Tibial nerve (tissue), 4 donors: Measurements from ENCODE around the gene DDX20. TPM values are rescaled to one million over a fixed set of nuclear protein-coding genes. Genes with fewer than 3 reads are reported as not detected.

ENCODE experiments used
- DNase-seq, 2 donors: peaks; one replicate each; pipeline ENCODE4 v3.0.0-alpha.2; 2019; ENCODE audit warnings: low spot score in 2 of 2
- H3K27ac ChIP-seq, 4 donors: fragments of 200-600 bp; sonication (generic) in 3 of 4; one replicate each; pipeline ENCODE4 v1.5.1; 2017 to 2019; ENCODE audit warnings: mild to moderate bottlenecking in 1 of 4
- H3K27me3 ChIP-seq, 2 donors: fragments of 200-600 bp; sonication (generic) in 1 of 2; one replicate each; pipeline versions ENCODE4 v1.5.1 to v1.6.0; 2017 to 2019
- H3K36me3 ChIP-seq, 3 donors: fragments of 200-600 bp; sonication (generic); one replicate each; pipeline ENCODE4 v1.5.1; 2018 to 2019
- H3K4me1 ChIP-seq, 4 donors: fragments of 200-600 bp; sonication (generic) in 3 of 4; one replicate each; pipeline ENCODE4 v1.5.1; 2017 to 2019
- H3K4me3 ChIP-seq, 4 donors: fragments of 200-600 bp; sonication (generic) in 3 of 4; one replicate each; pipeline ENCODE4 v1.5.1; 2017 to 2019; ENCODE audit warnings: mild to moderate bottlenecking in 1 of 4, moderate library complexity in 1 of 4
- H3K9me3 ChIP-seq, 4 donors: fragments of 200-600 bp; sonication (generic) in 3 of 4; one replicate each; pipeline ENCODE4 v1.5.1; 2017 to 2019
- EP300 ChIP-seq, 2 donors: sonication (generic); formaldehyde crosslinking; IDR thresholded peaks; one replicate each; pipeline ENCODE4 v1.6.1; 2017; ENCODE audit warnings: antibody characterized with exemption in 2 of 2, mild to moderate bottlenecking in 1 of 2
- POLR2A ChIP-seq, 2 donors: fragments of 450-650 bp; IDR thresholded peaks; one replicate each; pipeline ENCODE4 v1.6.1; 2017; ENCODE audit warnings: antibody characterized with exemption in 2 of 2, mild to moderate bottlenecking in 2 of 2, moderate library complexity in 2 of 2
- WGBS, 2 donors: methylation state at CpG; one replicate each; pipeline ENCODE4 v1.1.5; 2018; 5-methylcytosine and 5-hydroxymethylcytosine counted together
- total RNA-seq, 4 donors: library from RNA; depleted of rRNA; stranded (reverse); fragments of >200 nt; gene quantifications; one replicate each; pipeline ENCODE4 v1.1.0, GENCODE V29; 2016
- TF ChIP-seq, protein P1 (sequence below), 5 experiments: fragments of 200-600 bp in 3 of 5; fragments of 450-650 bp in 2 of 5; sonication (generic) in 3 of 5; IDR thresholded peaks; one replicate each; pipeline ENCODE4 v1.5.1; 2016 to 2019; ENCODE audit warnings: antibody characterized with exemption in 5 of 5, mild to moderate bottlenecking in 3 of 5, moderate library complexity in 2 of 5

The DDX20 gene
- total RNA-seq, 4 donors from 2014 or later: 30.8 to 40.5 (median 35.5) TPM

DNA sequence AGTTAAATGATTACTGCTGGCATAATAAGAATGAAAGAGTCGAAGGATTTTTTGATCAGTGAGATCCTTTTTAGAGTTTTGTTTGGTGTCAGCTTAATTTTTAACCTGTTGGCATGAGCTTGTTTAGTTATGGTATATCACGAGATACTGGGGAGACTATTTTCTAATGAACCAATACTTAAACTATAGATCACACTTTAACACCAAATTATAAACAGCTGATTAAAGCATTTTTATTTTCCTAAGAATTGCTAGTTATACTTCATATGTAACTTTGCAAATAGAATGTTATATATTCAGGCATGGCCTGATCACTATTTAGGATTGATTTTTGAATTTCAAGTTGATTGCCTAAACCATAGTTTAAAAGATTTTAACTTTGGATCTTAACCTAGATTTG lies 6.0 kb downstream of the DDX20 start:
- no peaks in the 10 kb centered on the region for H3K9me3 ChIP-seq
- H3K27ac ChIP-seq: no peak overlapping the region
- no peaks in the 10 kb centered on the region for H3K27me3 ChIP-seq
- TF ChIP-seq EP300 (IDR thresholded peaks at IDR 0.05): no peak
- TF ChIP-seq, protein P1, sequence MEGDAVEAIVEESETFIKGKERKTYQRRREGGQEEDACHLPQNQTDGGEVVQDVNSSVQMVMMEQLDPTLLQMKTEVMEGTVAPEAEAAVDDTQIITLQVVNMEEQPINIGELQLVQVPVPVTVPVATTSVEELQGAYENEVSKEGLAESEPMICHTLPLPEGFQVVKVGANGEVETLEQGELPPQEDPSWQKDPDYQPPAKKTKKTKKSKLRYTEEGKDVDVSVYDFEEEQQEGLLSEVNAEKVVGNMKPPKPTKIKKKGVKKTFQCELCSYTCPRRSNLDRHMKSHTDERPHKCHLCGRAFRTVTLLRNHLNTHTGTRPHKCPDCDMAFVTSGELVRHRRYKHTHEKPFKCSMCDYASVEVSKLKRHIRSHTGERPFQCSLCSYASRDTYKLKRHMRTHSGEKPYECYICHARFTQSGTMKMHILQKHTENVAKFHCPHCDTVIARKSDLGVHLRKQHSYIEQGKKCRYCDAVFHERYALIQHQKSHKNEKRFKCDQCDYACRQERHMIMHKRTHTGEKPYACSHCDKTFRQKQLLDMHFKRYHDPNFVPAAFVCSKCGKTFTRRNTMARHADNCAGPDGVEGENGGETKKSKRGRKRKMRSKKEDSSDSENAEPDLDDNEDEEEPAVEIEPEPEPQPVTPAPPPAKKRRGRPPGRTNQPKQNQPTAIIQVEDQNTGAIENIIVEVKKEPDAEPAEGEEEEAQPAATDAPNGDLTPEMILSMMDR (IDR thresholded peaks at IDR 0.05): no peak
- no peak for TF ChIP-seq POLR2A (IDR thresholded peaks at IDR 0.05)
- DNase-seq: no peak
- WGBS, 2 donors: 90 to 97% methylated on average over 2 of the region's 2 CpGs
- peaks cover 0 to 80% (median 7%) of the 10 kb centered on the region in 3 donors for H3K36me3 ChIP-seq
- peaks cover 0 to 11% (median 7%) of the 10 kb centered on the region in 4 donors for H3K4me1 ChIP-seq
- no peak overlapping the region for H3K4me3 ChIP-seq

DNA sequence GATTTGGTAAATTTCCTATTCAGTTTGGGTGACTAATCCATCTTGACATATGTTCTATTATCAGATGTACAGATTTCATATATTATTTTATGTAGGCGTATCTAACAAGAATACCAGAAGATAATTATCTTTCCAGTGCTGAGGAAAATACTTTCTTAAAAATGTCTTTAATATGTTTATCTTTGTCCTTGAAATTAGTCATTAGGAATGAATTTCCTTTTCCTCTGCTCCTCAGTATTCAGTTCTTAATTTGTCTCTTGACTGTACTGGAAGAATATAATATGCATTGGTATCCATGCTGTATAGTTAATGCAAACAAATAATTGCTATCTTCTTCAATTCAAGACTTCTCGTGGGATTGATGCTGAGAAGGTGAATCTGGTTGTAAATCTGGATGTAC lies 6.6 kb downstream of the DDX20 start:
- Histone ChIP-seq H3K4me1 (peaks cover 0 to 5% (median under 1%) of the 10 kb centered on the region in 4 donors), H3K4me3 (no peak overlapping the region), H3K9me3 (no peaks in the 10 kb centered on the region), H3K27ac (no peak overlapping the region), H3K27me3 (no peaks in the 10 kb centered on the region), H3K36me3 (peaks cover 0 to 85% (median 7%) of the 10 kb centered on the region in 3 donors)
- WGBS, 2 donors: 91% methylated on average over 2 of the region's 2 CpGs
- no peak for DNase-seq
- TF ChIP-seq POLR2A (IDR thresholded peaks at IDR 0.05) (no peak), EP300 (IDR thresholded peaks at IDR 0.05) (no peak)
- TF ChIP-seq, protein P1 (IDR thresholded peaks at IDR 0.05): no peak

DNA sequence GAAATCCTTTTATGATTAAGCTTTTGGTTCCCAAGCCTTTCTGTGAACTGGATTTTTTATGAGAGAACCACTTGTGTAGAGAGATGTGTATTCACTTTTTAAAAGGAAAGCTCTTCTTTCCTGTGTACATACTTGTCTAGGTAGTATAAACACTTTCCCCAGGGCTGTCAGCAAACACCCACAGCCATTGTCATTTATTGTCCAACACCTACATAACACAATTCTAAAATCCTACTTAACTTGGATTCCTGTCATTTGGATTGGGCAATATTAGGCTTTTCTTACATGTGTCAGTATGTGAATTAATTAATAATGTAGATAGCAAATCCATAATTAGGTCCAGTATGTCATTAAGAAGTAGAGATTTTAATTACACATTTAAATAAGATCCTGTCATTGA lies 12.3 kb downstream of the DDX20 start:
- DNase-seq: no peak
- no peak overlapping the region for H3K4me3 ChIP-seq
- H3K27ac ChIP-seq: no peak overlapping the region
- no peaks in the 10 kb centered on the region for H3K9me3 ChIP-seq
- TF ChIP-seq EP300 (IDR thresholded peaks at IDR 0.05) (no peak), POLR2A (IDR thresholded peaks at IDR 0.05) (no peak)
- TF ChIP-seq, protein P1 (IDR thresholded peaks at IDR 0.05): no peak
- H3K4me1 ChIP-seq: peaks cover 0 to 5% (median 0%) of the 10 kb centered on the region in 4 donors
- peaks cover 0 to 46% (median 2%) of the 10 kb centered on the region in 3 donors for H3K36me3 ChIP-seq
- no peaks in the 10 kb centered on the region for H3K27me3 ChIP-seq

GRCh38 chr1:111768625-111769024 lies 12.9 kb downstream of the DDX20 start:
- Histone ChIP-seq H3K27me3 (no peaks in the 10 kb centered on the region), H3K4me3 (no peak overlapping the region), H3K4me1 (peaks cover 0 to 5% (median 0%) of the 10 kb centered on the region in 4 donors), H3K9me3 (no peaks in the 10 kb centered on the region), H3K36me3 (peaks cover 0 to 40% (median 0%) of the 10 kb centered on the region in 3 donors), H3K27ac (no peak overlapping the region)
- no peak for DNase-seq
- TF ChIP-seq EP300 (IDR thresholded peaks at IDR 0.05): no peak
- no peak for TF ChIP-seq POLR2A (IDR thresholded peaks at IDR 0.05)
- TF ChIP-seq, protein P1 (IDR thresholded peaks at IDR 0.05): no peak

DNA sequence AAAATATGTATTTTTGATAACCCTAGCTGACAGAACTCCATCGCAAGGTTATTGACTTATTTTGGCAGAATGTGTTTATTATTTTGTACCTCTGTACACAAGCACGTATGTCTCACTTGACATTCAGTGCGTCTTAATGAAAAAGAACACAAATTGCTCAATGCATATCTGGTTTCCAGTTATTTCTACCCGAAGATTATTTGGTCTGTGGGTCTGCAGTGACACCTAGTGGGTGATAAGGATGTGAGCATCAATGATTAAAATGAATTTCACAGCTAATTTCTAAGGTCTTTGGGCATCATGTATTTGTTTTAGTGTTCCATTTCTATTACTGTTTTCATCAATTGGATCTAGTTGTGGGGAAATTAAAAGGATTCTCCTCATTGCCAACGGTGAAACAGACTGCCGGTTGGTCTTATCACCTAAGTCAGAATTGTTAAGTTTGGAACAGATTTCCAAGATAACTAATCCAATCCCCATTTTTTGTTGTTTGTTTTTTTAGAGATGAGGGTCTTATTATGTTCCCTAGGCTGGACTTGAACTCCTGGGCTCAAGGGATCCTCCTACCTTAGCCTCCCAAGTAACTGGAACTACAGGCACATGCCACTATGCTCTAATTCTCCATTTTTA lies 13.9 kb downstream of the DDX20 start:
- Histone ChIP-seq H3K4me1 (peaks cover 0 to 5% (median 0%) of the 10 kb centered on the region in 4 donors), H3K27ac (peak overlapping the region in 2 of 4 donors; percentile 42 to 54), H3K36me3 (peaks cover 0 to 30% (median 0%) of the 10 kb centered on the region in 3 donors), H3K27me3 (no peaks in the 10 kb centered on the region), H3K4me3 (no peak overlapping the region), H3K9me3 (no peaks in the 10 kb centered on the region)
- no peak for TF ChIP-seq POLR2A (IDR thresholded peaks at IDR 0.05)
- TF ChIP-seq, protein P1 (IDR thresholded peaks at IDR 0.05): peak; percentile 78 to 92 (median 86)
- 37 to 38% methylated on average over 6 of the region's 6 CpGs for WGBS, 2 donors
- DNase-seq: peak in 1 of 2 donors; percentile 36
